HG03457 (cell line): ENCODE data around the gene OSBP.
"Not testable (repeated sequence)": the region's sequence is repeated elsewhere in the genome, so short reads cannot be mapped to it uniquely, and the experiment has no call there.

Experiments used
- ATAC-seq: cut with Tn5 transposase; IDR thresholded peaks from one replicate; pipeline ENCODE4 v1.9.1; 2021; ENCODE audit warnings: moderate number of reproducible peaks; ENCODE audit not compliant: unreplicated experiment

Gene OSBP, protein sequence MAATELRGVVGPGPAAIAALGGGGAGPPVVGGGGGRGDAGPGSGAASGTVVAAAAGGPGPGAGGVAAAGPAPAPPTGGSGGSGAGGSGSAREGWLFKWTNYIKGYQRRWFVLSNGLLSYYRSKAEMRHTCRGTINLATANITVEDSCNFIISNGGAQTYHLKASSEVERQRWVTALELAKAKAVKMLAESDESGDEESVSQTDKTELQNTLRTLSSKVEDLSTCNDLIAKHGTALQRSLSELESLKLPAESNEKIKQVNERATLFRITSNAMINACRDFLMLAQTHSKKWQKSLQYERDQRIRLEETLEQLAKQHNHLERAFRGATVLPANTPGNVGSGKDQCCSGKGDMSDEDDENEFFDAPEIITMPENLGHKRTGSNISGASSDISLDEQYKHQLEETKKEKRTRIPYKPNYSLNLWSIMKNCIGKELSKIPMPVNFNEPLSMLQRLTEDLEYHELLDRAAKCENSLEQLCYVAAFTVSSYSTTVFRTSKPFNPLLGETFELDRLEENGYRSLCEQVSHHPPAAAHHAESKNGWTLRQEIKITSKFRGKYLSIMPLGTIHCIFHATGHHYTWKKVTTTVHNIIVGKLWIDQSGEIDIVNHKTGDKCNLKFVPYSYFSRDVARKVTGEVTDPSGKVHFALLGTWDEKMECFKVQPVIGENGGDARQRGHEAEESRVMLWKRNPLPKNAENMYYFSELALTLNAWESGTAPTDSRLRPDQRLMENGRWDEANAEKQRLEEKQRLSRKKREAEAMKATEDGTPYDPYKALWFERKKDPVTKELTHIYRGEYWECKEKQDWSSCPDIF

DNA sequence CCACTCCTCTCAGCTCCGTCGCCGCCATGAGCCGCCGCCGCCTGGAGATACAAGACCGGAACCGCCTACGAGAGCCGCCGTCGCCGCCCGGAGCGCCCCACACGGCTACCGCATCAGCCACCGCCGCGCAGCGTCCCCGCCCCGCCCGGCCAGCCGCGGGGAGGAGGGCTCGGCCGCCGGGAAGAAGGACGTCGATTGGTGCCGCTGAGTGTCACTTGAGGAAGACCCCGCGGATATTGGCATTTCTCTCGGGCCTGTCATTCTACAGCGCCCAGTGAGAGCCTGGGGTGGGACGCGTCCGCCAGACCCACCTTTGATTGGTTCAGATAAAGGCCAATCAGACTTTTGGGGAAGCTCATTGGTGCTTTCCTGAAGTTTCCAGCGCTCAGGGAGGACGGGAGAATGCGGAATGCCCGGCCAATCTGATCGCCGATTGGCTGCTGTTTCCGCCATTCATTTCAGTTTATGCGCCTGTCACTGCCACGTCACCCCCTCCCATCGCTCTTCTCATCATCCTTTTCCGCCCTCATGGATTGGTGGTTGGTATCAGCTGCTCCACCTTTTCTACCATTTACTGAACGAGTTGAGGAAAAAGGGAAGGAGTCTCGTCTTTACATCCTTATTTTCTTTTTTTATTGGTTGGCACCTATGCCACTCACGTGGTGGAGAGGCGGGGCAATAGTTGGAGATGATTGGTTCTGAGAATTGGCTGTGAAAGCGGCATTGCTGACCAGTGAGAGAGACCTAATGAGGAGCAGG is at the start of gene OSBP:
Gene OSBP (minus strand): TSS at position 138 of the 759 bp plus-strand sequence. CDS start 110 bp downstream, at position 28.
- peak; percentile 83 for ATAC-seq

DNA sequence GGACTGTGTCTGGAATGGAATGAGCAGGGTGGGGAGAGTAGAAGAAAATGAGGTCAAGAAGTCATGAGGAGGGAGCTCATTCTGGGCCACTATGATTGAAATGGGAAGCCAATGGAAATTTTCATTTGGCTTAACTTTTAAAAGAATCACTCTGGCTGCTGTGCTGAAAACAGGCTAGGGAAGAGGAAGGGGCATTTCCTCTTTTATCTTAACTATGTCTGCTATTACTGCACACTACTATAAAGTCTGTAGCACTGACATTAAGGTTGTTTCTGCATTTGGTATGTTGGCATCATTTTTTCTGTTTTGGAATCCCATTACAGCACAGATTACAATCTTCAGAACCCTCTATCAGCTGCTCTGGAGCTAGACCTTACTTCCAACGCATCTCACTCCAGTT is 45.0 kb upstream of the OSBP start:
- ATAC-seq = no peak

DNA sequence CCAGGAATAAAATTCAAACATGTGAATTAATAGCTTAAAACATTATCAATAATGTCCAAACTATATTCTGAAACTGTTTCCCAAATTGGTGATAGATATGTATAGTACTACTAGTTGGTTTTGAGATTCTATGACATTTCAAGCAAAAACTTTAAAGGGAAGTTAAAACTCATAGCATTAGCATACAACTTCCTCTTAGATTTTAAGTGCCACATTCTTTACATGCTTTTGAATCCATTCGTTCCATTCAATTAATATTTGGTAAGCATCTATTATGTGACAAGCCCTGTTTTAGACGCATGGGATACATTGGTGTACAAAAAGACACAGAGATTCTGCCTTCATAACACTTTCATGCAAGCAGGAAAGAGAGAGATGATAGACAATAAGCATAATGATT is 44.4 kb upstream of the OSBP start:
- ATAC-seq = no peak

DNA sequence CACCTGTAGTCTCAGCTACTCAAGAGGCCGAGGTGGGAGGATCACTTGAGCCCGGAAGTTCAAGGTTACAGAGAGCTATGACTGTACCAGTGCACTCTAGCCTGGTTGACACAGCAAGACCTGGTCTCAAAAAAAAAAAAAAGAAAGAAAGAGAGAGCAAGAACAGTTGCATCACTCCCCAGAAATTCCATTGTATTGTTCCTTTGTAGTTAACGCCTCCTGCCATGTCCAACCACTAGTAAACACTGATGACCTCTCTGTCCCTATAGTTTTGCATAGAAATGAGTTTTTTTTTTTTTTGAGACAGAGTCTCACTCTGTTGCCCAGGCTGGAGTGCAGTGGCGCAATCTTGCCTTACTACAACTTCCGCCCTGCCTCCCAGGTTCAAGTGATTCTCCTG is 42.5 kb upstream of the OSBP start:
- no peak for ATAC-seq

DNA sequence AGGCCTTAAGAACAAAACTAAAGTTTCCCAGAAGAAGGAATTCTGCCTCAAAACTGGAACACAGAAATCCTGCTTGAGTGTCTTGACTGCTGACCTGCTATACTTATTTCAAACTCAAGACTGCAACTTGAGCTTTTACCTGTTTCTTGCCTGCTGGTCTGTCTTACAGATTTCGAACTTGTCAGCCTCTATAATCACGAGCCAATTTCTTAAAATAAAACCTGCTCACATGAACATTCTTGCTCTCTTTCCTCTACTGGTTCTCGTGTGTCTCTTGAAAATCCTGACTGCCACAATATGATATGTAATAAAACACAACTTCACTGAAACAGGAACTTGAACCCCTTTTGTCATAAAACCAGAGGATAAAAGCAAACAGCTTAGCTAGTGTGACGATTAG is 39.3 kb upstream of the OSBP start:
- no peak for ATAC-seq

DNA sequence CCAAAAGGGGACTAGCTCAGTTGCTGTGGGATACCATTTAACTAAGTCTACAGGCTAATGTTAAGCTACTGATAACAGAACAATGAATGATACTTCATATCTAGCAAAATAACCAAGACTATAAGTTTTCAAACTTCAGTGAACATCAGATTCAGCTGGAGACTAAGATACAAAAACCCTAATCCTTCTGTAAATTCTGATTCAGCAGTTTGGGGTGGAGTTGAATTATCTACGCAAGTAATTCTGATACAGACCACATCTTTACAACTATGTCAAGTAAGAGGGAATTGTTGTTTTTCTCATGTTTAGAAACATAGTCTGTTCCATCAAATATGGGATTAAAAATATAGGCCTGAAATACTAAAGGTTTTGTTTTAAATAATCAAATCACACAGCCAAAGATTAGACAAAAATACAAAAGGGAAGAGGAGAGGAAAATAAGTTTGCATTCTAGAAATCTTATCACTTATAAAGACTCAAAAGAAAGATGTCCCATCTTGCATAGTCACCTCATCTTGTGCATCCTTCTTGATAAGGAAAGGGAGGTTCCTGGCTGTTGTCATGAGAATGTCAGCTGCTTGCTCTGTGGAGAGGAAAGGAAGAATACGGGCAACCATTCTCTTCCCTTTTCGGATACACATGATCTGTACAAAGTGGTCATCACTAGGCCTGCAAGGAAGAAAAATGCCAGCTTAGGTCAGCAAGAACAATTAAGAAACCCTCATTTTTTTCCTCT is 31.8 kb upstream of the OSBP start:
- ATAC-seq = no peak

DNA sequence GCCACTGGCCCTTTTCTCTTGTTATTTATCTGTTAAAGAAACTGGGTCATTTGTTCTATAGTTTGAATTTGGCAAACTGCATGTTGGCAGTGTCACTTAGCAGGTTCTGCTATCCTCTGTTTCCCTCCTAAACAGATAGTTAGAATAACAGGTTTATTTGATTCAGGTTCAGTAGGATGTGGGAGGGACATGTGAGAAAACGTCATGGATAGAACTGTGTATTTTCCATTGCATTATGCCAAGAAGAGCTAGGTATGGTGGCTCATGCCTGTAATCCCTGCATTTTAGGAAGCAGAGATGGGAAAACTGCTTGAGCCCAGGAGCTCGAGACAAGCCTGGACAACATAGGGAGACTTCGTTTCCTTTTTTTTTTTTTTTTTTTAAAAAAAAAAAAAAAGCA is 29.0 kb upstream of the OSBP start:
- no peak for ATAC-seq

DNA sequence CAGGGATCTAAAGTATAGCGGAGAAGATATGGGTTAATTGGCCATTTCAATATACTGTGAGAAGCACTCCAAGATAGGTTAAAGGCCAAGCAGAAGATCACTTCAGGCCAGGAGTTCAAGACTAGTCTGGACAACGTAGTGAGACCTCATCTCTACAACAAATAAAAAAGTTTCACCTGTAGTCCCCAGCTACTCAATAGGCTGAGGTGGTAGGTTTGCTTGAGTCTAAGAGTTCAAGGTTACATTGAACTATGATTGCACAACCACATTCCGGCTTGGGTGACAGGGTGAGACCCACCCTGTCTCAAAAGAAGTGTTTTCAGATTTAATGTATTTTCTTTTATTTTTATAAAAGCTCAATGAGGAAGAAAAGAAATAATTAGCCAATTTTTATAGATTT is 27.8 kb upstream of the OSBP start:
- no peak for ATAC-seq

DNA sequence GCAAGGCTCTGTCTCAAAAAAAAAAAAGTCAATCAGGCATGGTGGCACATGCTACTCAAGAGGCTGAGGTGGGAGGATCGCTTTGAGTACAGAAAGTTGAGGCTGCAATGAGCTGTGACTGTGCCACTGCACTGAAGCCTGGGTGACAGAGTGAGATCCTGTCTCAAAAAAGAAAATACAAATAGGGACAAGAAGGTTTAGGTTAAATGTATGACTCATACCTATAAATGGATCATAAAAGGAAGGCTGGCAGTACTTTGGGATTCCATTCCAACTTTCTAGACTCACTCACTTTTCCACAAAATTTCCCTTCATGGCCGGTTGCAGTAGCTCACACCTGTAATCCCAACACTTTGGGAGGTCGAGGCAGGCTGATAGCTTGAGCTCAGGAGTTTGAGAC is 25.6 kb upstream of the OSBP start:
- ATAC-seq = no peak

DNA sequence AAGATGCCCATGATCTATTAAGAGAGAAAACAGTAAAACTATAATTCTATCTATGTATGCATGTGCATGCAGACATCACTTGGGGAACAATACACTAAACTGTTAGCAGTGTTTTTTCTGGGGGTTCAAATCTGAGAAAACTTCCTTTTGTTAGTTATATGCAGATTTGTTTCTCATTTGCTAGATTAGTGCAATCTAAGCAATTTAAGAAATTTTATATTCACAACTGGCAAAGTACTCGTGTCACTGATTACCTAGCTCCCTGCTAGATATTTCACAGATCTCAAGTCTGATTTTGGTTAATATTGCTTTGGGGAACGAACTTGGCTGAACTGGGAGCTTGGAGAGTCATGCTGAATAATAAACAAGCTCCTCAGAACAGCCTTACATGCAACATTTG is 14.9 kb upstream of the OSBP start:
- ATAC-seq = no peak

DNA sequence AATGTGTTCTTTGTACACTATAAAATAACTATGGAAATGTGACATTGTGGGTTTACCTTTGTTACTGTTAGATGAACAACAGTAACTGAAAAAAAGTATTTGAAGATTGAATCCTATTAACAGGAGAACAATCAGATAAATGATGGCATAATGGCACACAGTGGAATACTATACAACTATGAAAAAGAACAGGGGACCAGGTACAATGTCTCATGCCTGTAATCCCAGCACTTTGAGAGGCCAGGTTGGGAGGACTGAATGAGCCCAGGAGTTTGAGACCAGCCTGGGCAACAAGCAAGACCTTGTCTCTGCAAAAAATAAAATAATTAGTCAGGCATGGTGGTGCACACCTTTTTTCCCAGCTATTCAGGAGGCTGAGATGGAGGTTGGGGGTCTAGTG is 14.4 kb upstream of the OSBP start:
- ATAC-seq = no peak

DNA sequence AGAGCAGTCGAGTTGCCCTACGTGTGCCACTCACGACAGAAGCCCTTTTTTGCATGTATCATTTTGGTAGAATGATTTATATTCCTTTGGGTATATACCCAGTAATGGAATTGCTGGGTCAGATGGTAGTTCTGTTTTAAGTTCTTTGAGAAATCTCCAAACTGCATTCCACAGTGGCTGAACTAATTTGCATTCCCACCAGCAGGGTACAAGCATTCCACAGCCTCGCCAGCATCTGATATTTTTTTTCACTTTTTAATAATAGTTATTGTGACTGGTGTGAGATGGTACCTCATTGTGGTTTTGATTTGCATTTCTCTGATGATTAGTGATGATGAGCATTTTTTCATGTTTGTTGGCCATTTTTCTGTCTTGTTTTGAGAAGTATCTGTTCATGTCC is 11.4 kb upstream of the OSBP start:
- not testable (repeated sequence) for ATAC-seq

DNA sequence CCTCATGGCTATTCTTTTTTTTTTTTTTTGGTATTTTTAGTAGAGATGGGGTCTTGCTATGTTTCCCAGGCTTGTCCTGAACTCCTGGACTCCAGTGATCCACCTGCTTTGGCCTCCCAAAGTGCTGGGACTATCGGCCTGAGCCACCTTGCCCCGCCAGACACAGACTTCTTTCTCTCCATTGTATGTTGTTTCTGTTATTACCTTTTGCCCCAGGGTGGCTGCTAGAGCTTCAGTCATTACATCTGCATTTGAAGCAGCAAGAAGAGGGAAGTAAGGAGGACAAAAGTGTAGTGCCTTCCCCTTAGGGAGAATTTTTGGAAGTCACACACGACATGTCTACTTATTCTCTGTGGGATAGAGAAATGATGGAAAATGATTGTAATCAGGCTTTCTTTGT is 10.1 kb upstream of the OSBP start:
- ATAC-seq = no peak

DNA sequence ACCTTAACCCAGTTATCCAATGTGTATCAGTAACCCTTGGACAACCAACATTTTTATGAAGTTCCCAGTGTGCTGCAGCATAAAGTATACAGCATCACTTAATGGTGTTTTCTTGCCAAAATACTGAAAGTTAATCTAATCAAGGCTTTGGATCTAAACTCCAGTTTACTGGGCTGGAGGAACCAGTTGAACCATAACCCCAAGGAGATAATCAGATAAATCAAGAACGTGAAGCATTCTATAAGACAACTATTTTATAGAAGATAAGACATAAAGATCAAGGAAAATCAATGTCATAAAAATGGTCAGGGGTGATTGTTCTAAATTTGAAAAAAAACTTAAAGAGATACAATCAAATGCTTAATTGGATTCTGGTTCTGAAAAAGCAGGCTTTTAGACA is 2.3 kb upstream of the OSBP start:
- ATAC-seq = no peak

DNA sequence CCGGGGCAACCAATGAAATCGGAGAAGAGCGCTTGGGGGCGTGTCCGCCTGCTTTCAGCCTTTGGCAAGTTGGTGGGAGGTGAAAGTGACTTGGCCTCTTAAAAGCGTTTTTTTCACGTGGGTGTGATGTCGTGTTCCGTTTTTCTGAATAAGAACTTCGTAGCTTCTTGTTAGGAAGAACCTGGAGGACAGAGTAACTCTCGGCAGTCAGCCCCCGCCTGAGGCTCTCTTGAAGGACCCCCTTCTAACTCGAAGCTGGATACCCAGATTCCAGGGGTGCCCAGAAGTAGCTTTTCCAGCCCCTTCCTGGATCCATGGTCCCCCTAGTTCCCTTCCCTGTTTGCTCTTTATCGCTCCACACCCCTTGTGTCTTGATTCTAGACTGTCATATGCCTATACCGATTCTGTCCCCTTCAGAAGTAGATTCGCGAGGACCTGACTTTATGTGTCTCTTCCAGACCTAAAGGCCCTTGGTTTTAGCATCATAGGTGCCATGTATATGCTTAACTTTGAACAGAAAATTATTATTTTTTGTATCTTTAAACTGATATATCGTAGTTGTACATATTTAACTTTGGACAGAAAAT is 915 bp upstream of the OSBP start:
- ATAC-seq = no peak

DNA sequence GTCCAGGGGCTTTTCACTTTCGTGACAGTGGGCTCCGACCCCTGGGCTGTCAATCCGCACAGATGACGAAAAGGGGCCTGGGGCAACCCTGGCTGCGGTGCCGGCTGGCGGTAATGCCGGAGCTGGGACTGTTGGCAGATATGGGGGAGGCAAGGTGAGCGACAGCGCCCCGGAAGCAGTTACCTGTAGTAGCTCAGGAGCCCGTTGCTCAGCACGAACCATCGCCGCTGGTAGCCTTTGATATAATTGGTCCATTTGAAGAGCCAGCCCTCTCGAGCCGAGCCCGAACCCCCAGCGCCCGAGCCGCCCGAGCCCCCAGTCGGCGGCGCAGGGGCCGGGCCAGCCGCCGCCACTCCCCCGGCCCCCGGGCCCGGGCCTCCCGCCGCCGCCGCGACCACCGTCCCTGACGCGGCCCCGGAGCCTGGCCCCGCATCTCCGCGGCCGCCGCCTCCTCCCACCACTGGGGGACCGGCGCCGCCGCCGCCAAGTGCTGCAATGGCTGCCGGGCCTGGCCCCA is 396 bp downstream of the OSBP start:
- peak; percentile 2 for ATAC-seq

DNA sequence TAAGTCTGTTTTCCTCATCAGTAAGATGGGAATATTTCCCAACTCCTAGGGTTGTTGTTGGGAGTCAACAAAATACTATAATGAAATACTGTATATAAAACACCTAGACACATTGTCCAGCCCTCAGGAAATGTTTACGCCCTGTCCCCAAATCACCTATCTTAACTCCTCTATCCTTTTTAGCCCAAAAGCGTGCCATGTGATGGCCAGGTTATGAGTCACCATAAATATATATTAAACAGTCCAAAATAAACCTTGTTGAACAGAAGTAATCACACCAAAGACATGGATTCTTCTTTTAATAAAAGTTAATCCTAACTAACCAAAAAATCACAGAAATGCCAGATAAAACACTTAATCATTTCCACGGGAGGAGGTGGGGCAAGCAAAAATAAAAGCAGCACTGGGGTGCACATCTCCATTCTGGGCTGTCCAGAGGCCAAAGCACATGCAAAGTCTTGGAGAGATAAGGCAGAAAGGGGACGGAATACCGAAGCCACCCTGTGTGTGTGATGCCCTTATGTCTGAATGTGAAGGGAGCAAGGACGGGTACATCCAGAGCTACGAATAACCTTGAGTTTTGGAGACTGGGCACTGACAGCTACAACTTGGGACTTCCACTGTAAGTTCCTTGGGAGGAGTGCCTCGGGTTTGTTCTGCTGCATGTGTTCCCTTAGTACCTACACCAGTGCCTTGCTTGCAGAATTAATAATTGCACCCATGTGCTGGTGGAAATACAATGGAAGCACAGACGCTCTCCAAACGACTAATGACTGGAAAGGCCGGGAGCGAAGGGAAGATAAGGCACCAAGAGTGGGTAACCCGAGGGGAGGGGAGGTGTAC is 1.1 kb downstream of the OSBP start:
- ATAC-seq = no peak

DNA sequence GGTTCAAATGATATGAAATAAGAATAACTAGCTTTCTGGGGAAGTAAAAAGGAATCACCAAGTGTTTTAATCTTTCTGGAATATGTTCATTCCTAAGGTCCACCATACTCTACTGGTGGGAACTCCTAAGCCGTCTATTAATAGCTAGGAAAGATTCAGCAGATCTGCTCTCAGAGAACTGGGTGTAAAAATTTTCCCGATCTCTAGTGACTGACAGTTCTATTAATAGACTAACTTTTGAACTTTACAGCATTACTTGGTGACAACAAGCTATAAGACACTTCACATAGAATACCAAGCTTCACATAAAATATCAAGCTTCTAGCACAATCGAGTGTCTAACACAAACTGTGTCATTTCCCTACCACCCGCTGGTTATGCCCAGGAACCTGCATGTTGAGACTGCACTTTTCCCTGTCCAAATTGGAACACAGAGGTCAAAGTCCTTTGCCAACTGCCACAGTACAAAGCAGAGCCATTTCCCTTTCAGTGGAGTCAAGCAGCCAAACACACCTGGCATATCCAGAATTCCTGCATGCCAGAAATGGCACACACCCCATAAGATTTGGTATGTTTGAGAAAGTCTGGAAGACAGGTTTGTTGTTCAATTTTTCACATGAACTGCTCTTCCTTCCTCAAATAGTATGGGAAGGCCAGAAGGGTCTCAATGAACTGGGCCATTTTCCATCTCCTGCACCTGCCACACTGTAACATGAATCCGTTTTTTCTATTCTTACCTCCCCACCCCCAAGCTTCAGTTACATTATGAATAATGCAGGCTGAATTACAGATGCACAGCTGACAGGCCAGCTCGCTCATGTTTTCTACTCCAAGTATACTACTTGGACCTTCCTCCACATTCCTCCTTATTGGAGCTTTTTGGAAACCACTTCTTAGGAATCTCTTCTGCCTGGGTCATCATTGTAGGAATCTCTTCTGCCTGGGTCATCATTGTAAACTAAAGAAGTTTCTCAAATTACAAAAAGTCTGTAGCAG is 3.7 kb downstream of the OSBP start:
- no peak for ATAC-seq
